Upper lobe of left lung (tissue), 4 donors: ENCODE data around the gene CYB5A.

Source experiments
- CTCF ChIP-seq, 6 experiments: fragments of 450-650 bp in 4 of 6; fragments of 200-600 bp in 2 of 6; sonication (generic) in 2 of 6; IDR thresholded peaks; one replicate each; pipeline ENCODE4 v1.5.1; 2016 to 2019; ENCODE audit warnings: antibody characterized with exemption in 6 of 6
- POLR2A ChIP-seq, 4 donors: fragments of 450-650 bp; IDR thresholded peaks; one replicate each; pipeline ENCODE4 v1.5.1; 2016 to 2017; ENCODE audit warnings: antibody characterized with exemption in 4 of 4, mild to moderate bottlenecking in 2 of 4
- POLR2AphosphoS5 ChIP-seq, 2 donors: sonication (generic); formaldehyde crosslinking; IDR thresholded peaks; one replicate each; pipeline ENCODE4 v1.5.1; 2017; ENCODE audit warnings: antibody characterized with exemption in 2 of 2

GRCh38 chr18:74281011-74281979 is 10.5 kb downstream of the CYB5A start:
- TF ChIP-seq POLR2AphosphoS5 (IDR thresholded peaks at IDR 0.05), result no peak
- TF ChIP-seq POLR2A (IDR thresholded peaks at IDR 0.05), result no peak
- TF ChIP-seq CTCF (IDR thresholded peaks at IDR 0.05), result no peak
